ENCODE results near the gene RPTOR.

Gene RPTOR

GRCh38 chr17:80844418-80844990 is 299.9 kb downstream of the RPTOR start:
- Histone ChIP-seq H3K4me1 (ENCODE audit: control insufficient read depth in 5 of 5, insufficient read depth in 5 of 5, low read length in 5 of 5) (peaks cover 0 to 10% (median 0%) of the 10 kb centered on the region in 5 donors), H3K4me3 (ENCODE audit: low read depth in 1 of 5, low read length in 5 of 5) (no peak overlapping the region), H3K27ac (ENCODE audit: low read depth, low read length) (no peak overlapping the region), H3K9ac (ENCODE audit: low read length in 5 of 5) (no peak overlapping the region), H3K36me3 (ENCODE audit: control insufficient read depth in 5 of 5, insufficient read depth in 5 of 5, low read length in 5 of 5) (peaks cover 0 to 63% (median 35%) of the 10 kb centered on the region in 5 donors), H3K9me3 (ENCODE audit: control insufficient read depth in 5 of 5, low read length in 5 of 5) (no peaks in the 10 kb centered on the region), H3K27me3 (ENCODE audit: control insufficient read depth in 5 of 5, insufficient read depth in 4 of 5, low read length in 5 of 5) (no peaks in the 10 kb centered on the region)

- Histone ChIP-seq H3K9me3 (ENCODE audit: control insufficient read depth in 5 of 5, low read length in 5 of 5) (no peaks in the 10 kb centered on the region), H3K4me1 (ENCODE audit: control insufficient read depth in 5 of 5, insufficient read depth in 5 of 5, low read length in 5 of 5) (peaks cover 0 to 10% (median 0%) of the 10 kb centered on the region in 5 donors), H3K4me3 (ENCODE audit: low read depth in 1 of 5, low read length in 5 of 5) (no peak overlapping the region), H3K9ac (ENCODE audit: low read length in 5 of 5) (no peak overlapping the region), H3K27ac (ENCODE audit: low read depth, low read length) (no peak overlapping the region), H3K27me3 (ENCODE audit: control insufficient read depth in 5 of 5, insufficient read depth in 4 of 5, low read length in 5 of 5) (no peaks in the 10 kb centered on the region), H3K36me3 (ENCODE audit: control insufficient read depth in 5 of 5, insufficient read depth in 5 of 5, low read length in 5 of 5) (peaks cover 0 to 60% (median 36%) of the 10 kb centered on the region in 5 donors)
These were observed 300.6 kb downstream of the RPTOR start for GRCh38 chr17:80845069-80845862.

GRCh38 chr17:80845863-80846671 is 301.4 kb downstream of the RPTOR start:
- Histone ChIP-seq H3K9ac (ENCODE audit: low read length in 5 of 5) (no peak overlapping the region), H3K4me1 (ENCODE audit: control insufficient read depth in 5 of 5, insufficient read depth in 5 of 5, low read length in 5 of 5) (peaks cover 0 to 10% (median 0%) of the 10 kb centered on the region in 5 donors)

GRCh38 chr17:80846932-80847331 is 302.3 kb downstream of the RPTOR start:
- H3K4me1 ChIP-seq (ENCODE audit: control insufficient read depth in 5 of 5, insufficient read depth in 5 of 5, low read length in 5 of 5): peaks cover 0 to 14% (median 2%) of the 10 kb centered on the region in 5 donors
- no peak overlapping the region for H3K4me3 ChIP-seq (ENCODE audit: low read depth in 1 of 5, low read length in 5 of 5)
- no peaks in the 10 kb centered on the region for H3K27me3 ChIP-seq (ENCODE audit: control insufficient read depth in 5 of 5, insufficient read depth in 4 of 5, low read length in 5 of 5)
- no peaks in the 10 kb centered on the region for H3K9me3 ChIP-seq (ENCODE audit: control insufficient read depth in 5 of 5, low read length in 5 of 5)
- H3K27ac ChIP-seq (ENCODE audit: low read depth, low read length): no peak overlapping the region
- H3K9ac ChIP-seq (ENCODE audit: low read length in 5 of 5): no peak overlapping the region
- peaks cover 0 to 52% (median 31%) of the 10 kb centered on the region in 5 donors for H3K36me3 ChIP-seq (ENCODE audit: control insufficient read depth in 5 of 5, insufficient read depth in 5 of 5, low read length in 5 of 5)

More at GRCh38 chr17:80845863-80846671, 301.4 kb downstream of the RPTOR start:
- peaks cover 0 to 59% (median 31%) of the 10 kb centered on the region in 5 donors for H3K36me3 ChIP-seq (ENCODE audit: control insufficient read depth in 5 of 5, insufficient read depth in 5 of 5, low read length in 5 of 5)
- H3K9me3 ChIP-seq (ENCODE audit: control insufficient read depth in 5 of 5, low read length in 5 of 5): no peaks in the 10 kb centered on the region
- H3K27me3 ChIP-seq (ENCODE audit: control insufficient read depth in 5 of 5, insufficient read depth in 4 of 5, low read length in 5 of 5): no peaks in the 10 kb centered on the region
- H3K27ac ChIP-seq (ENCODE audit: low read depth, low read length): no peak overlapping the region
- H3K4me3 ChIP-seq (ENCODE audit: low read depth in 1 of 5, low read length in 5 of 5): no peak overlapping the region

GRCh38 chr17:80847496-80848230 is 303.0 kb downstream of the RPTOR start:
- H3K4me1 ChIP-seq (ENCODE audit: control insufficient read depth in 5 of 5, insufficient read depth in 5 of 5, low read length in 5 of 5): peaks cover 0 to 6% (median 2%) of the 10 kb centered on the region in 5 donors
- H3K27me3 ChIP-seq (ENCODE audit: control insufficient read depth in 5 of 5, insufficient read depth in 4 of 5, low read length in 5 of 5): no peaks in the 10 kb centered on the region
- peaks cover 0 to 50% (median 31%) of the 10 kb centered on the region in 5 donors for H3K36me3 ChIP-seq (ENCODE audit: control insufficient read depth in 5 of 5, insufficient read depth in 5 of 5, low read length in 5 of 5)
- H3K27ac ChIP-seq (ENCODE audit: low read depth, low read length): no peak overlapping the region
- H3K9ac ChIP-seq (ENCODE audit: low read length in 5 of 5): no peak overlapping the region
- no peaks in the 10 kb centered on the region for H3K9me3 ChIP-seq (ENCODE audit: control insufficient read depth in 5 of 5, low read length in 5 of 5)
- H3K4me3 ChIP-seq (ENCODE audit: low read depth in 1 of 5, low read length in 5 of 5): no peak overlapping the region

- Histone ChIP-seq H3K4me1 (ENCODE audit: control insufficient read depth in 5 of 5, insufficient read depth in 5 of 5, low read length in 5 of 5) (peaks cover 0 to 6% (median 0%) of the 10 kb centered on the region in 5 donors), H3K27me3 (ENCODE audit: control insufficient read depth in 5 of 5, insufficient read depth in 4 of 5, low read length in 5 of 5) (no peaks in the 10 kb centered on the region), H3K9me3 (ENCODE audit: control insufficient read depth in 5 of 5, low read length in 5 of 5) (no peaks in the 10 kb centered on the region), H3K4me3 (ENCODE audit: low read depth in 1 of 5, low read length in 5 of 5) (no peak overlapping the region), H3K27ac (ENCODE audit: low read depth, low read length) (no peak overlapping the region), H3K36me3 (ENCODE audit: control insufficient read depth in 5 of 5, insufficient read depth in 5 of 5, low read length in 5 of 5) (peaks cover 0 to 47% (median 31%) of the 10 kb centered on the region in 5 donors), H3K9ac (ENCODE audit: low read length in 5 of 5) (no peak overlapping the region)
These were observed 303.9 kb downstream of the RPTOR start for GRCh38 chr17:80848449-80849102.

GRCh38 chr17:80849119-80849518 is 304.5 kb downstream of the RPTOR start:
- Histone ChIP-seq H3K27ac (ENCODE audit: low read depth, low read length) (no peak overlapping the region), H3K27me3 (ENCODE audit: control insufficient read depth in 5 of 5, insufficient read depth in 4 of 5, low read length in 5 of 5) (no peaks in the 10 kb centered on the region), H3K9ac (ENCODE audit: low read length in 5 of 5) (no peak overlapping the region), H3K9me3 (ENCODE audit: control insufficient read depth in 5 of 5, low read length in 5 of 5) (no peaks in the 10 kb centered on the region), H3K36me3 (ENCODE audit: control insufficient read depth in 5 of 5, insufficient read depth in 5 of 5, low read length in 5 of 5) (peaks cover 0 to 47% (median 31%) of the 10 kb centered on the region in 5 donors), H3K4me1 (ENCODE audit: control insufficient read depth in 5 of 5, insufficient read depth in 5 of 5, low read length in 5 of 5) (peaks cover 0 to 6% (median 0%) of the 10 kb centered on the region in 5 donors), H3K4me3 (ENCODE audit: low read depth in 1 of 5, low read length in 5 of 5) (no peak overlapping the region)

- no peaks in the 10 kb centered on the region for H3K9me3 ChIP-seq (ENCODE audit: control insufficient read depth in 5 of 5, low read length in 5 of 5)
- no peak overlapping the region for H3K9ac ChIP-seq (ENCODE audit: low read length in 5 of 5)
- H3K36me3 ChIP-seq (ENCODE audit: control insufficient read depth in 5 of 5, insufficient read depth in 5 of 5, low read length in 5 of 5): peaks cover 0 to 43% (median 28%) of the 10 kb centered on the region in 5 donors
- no peak overlapping the region for H3K27ac ChIP-seq (ENCODE audit: low read depth, low read length)
- H3K27me3 ChIP-seq (ENCODE audit: control insufficient read depth in 5 of 5, insufficient read depth in 4 of 5, low read length in 5 of 5): no peaks in the 10 kb centered on the region
- H3K4me3 ChIP-seq (ENCODE audit: low read depth in 1 of 5, low read length in 5 of 5): no peak overlapping the region
- peaks cover 0 to 6% (median 0%) of the 10 kb centered on the region in 5 donors for H3K4me1 ChIP-seq (ENCODE audit: control insufficient read depth in 5 of 5, insufficient read depth in 5 of 5, low read length in 5 of 5)
These were observed 305.5 kb downstream of the RPTOR start for GRCh38 chr17:80850109-80850508.

GRCh38 chr17:80850817-80851216 is 306.2 kb downstream of the RPTOR start:
- no peak overlapping the region for H3K9ac ChIP-seq (ENCODE audit: low read length in 5 of 5)
- no peak overlapping the region for H3K4me3 ChIP-seq (ENCODE audit: low read depth in 1 of 5, low read length in 5 of 5)
- H3K9me3 ChIP-seq (ENCODE audit: control insufficient read depth in 5 of 5, low read length in 5 of 5): no peaks in the 10 kb centered on the region
- H3K4me1 ChIP-seq (ENCODE audit: control insufficient read depth in 5 of 5, insufficient read depth in 5 of 5, low read length in 5 of 5): peaks cover 0 to 6% (median 0%) of the 10 kb centered on the region in 5 donors
- H3K27me3 ChIP-seq (ENCODE audit: control insufficient read depth in 5 of 5, insufficient read depth in 4 of 5, low read length in 5 of 5): no peaks in the 10 kb centered on the region
- peaks cover 0 to 49% (median 34%) of the 10 kb centered on the region in 5 donors for H3K36me3 ChIP-seq (ENCODE audit: control insufficient read depth in 5 of 5, insufficient read depth in 5 of 5, low read length in 5 of 5)
- no peak overlapping the region for H3K27ac ChIP-seq (ENCODE audit: low read depth, low read length)

All from subcutaneous abdominal adipose tissue (tissue), 5 donors.